ENCODE results near the gene TMEM107. TPM values are rescaled to one million over a fixed set of nuclear protein-coding genes. Genes with fewer than 3 reads are reported as not detected.

The TMEM107 gene
- total RNA-seq, 4 donors from 2014 or later, result 28.2 to 47.1 (median 38.2) TPM

DNA sequence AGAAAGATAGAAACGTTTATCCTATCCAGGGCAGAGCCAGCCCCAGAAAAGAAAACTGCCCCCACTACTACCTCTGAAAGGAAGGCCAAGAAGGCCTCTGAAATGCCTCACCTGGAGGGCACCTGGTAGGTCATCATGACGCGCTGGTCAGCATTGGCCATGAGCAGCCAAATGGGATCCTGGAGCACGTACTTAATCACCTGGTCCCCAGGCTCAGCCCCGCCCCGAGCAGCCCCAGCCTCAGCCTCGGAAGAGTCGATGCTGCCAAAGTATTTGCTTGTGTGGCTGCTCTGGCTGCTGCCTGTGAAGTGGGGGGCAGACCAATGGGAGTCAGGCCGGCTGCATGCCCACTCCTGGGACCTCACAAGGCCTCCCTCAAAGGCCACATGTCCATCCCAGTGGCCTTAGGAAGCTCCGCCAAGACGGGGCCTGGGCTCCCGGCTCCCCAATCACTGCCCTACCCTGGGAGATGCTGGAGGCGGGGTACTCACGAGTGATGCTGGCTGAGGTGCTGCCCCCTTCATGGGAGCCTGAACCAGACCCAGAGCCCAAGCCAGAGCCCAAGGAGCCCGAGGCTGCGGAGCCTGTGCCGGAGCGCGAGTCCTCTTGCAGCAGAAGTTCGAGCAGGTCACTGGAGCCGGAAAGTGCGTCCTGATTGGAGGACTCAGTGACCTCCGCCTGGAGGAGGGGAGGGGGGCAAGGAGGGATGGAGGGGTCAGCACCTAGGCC lies 33.9 kb downstream of the TMEM107 start:
- Histone ChIP-seq H3K36me3 (peaks cover 28 to 79% (median 66%) of the 10 kb centered on the region in 3 donors), H3K27ac (peak overlapping the region in 3 of 4 donors; percentile 45 to 100 (median 91))

DNA sequence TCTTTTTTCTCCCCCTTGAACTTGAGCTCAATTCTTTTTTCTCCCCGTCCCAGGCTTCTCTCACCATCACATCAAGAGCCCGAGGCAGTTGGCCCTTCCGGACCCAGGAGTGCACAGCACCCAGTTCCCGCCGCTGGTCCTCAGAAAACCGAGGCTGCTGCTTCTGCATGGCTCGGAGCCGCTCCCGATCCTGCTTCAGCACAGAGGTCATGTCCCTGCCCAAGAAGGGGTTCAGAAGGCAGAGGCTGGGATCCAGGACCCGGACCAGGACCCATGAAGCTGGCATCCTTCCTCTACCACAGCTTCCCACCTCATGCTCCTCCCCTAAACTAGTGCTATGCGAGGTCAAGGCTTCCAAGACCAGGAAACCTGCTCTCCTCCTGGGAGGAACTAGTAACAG lies 34.4 kb downstream of the TMEM107 start:
- TF ChIP-seq EP300 (IDR thresholded peaks at IDR 0.05) (no peak), POLR2A (IDR thresholded peaks at IDR 0.05) (no peak)
- TF ChIP-seq, protein P1, sequence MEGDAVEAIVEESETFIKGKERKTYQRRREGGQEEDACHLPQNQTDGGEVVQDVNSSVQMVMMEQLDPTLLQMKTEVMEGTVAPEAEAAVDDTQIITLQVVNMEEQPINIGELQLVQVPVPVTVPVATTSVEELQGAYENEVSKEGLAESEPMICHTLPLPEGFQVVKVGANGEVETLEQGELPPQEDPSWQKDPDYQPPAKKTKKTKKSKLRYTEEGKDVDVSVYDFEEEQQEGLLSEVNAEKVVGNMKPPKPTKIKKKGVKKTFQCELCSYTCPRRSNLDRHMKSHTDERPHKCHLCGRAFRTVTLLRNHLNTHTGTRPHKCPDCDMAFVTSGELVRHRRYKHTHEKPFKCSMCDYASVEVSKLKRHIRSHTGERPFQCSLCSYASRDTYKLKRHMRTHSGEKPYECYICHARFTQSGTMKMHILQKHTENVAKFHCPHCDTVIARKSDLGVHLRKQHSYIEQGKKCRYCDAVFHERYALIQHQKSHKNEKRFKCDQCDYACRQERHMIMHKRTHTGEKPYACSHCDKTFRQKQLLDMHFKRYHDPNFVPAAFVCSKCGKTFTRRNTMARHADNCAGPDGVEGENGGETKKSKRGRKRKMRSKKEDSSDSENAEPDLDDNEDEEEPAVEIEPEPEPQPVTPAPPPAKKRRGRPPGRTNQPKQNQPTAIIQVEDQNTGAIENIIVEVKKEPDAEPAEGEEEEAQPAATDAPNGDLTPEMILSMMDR (IDR thresholded peaks at IDR 0.05), result no peak
- Histone ChIP-seq H3K9me3 (no peaks in the 10 kb centered on the region), H3K36me3 (peaks cover 23 to 74% (median 60%) of the 10 kb centered on the region in 3 donors), H3K4me3 (no peak overlapping the region), H3K27me3 (no peaks in the 10 kb centered on the region), H3K27ac (peak overlapping the region in 2 of 4 donors; percentile 91 to 100), H3K4me1 (peaks cover 0 to 76% (median 11%) of the 10 kb centered on the region in 4 donors)
- 87 to 88% methylated on average over 11 of the region's 11 CpGs for WGBS, 2 donors
- DNase-seq (ENCODE audit: low spot score in 2 of 2), result no peak

More for the DNA sequence above, 33.9 kb downstream of the TMEM107 start:
- H3K27me3 ChIP-seq, result no peaks in the 10 kb centered on the region
- H3K4me1 ChIP-seq, result peaks cover 0 to 81% (median 11%) of the 10 kb centered on the region in 4 donors
- no peaks in the 10 kb centered on the region for H3K9me3 ChIP-seq
- H3K4me3 ChIP-seq, result no peak overlapping the region
- 83 to 88% methylated on average over 22 to 23 of the region's 23 CpGs for WGBS, 2 donors
- no peak for DNase-seq (ENCODE audit: low spot score in 2 of 2)
- peak in 1 of 2 donors; percentile 22 for TF ChIP-seq EP300 (IDR thresholded peaks at IDR 0.05)
- TF ChIP-seq, protein P1 (IDR thresholded peaks at IDR 0.05), result no peak

DNA sequence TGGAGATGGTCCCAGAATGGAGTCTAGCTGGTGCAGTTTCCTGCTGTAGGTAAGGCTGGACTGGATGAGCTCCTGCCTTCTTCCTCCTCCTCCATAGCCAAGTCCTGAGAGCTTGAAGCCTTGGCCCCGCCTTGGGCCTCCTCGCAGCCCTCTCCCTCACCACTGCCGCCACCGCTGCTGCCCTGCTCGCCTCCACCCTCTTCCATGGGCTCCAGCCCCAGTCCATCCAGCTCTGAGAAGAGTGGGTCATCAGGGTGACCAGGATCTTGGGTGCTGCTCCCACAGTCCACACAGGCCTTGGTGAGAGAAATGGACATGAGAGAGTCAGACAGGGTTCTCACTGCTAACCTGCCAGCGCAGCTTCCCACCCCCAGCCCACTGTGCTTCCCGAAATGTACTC lies 35.1 kb downstream of the TMEM107 start:
- Histone ChIP-seq H3K36me3 (peaks cover 16 to 67% (median 53%) of the 10 kb centered on the region in 3 donors), H3K4me1 (peaks cover 0 to 70% (median 9%) of the 10 kb centered on the region in 4 donors), H3K27me3 (no peaks in the 10 kb centered on the region), H3K9me3 (no peaks in the 10 kb centered on the region), H3K27ac (peak overlapping the region; percentile 85 to 100 (median 92)), H3K4me3 (no peak overlapping the region)
- WGBS, 2 donors, result 86 to 91% methylated on average over 7 of the region's 7 CpGs
- no peak for TF ChIP-seq EP300 (IDR thresholded peaks at IDR 0.05)
- no peak for TF ChIP-seq POLR2A (IDR thresholded peaks at IDR 0.05)
- TF ChIP-seq, protein P1 (IDR thresholded peaks at IDR 0.05), result no peak
- peak in 1 of 2 donors; percentile 26 for DNase-seq (ENCODE audit: low spot score in 2 of 2)

DNA sequence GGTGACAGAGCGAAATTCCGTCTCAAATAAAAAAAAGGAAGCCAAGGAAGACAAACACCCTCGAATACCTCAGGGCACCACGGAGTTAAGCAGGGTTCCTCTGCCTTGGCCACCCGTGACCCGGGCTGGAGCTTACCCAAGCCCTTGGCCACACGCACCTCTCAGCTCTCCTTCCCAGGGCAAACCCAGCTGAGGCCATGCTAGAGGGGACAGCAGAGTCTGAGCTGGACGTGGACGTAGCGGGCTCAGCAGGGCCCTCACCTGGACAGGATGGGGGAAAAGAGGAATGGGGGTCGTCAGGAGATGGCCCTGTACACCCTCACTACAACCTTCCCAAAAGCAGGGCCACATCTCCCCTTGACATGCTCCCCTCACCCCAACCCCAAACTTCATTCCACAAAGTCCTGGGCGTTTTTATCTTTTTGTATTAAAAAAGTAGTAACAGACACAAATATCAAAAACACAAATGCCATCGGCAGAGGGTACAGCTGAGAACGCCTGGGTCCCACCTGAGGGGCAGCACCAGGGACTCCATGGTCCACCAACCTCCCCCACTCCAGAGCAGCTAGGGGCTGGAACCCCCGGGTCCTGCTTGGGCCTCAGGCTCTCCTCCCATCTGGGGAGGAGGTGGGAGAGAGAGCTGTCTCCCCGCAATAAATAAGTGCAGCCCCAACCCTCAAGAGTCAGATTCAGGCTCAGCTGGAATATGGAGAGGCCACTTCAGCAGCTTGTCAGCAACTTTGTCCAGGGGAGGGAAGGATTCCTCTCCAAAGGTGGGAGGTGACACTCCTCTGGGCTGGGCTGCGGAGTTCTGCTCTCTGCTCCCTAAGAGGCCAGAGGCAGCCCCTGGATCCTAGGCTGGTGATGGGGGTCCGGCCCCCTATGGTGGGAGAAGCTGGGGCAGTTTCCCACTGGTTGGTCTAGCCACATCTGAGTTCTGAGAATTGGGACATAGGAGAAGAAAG lies 35.8 kb downstream of the TMEM107 start:
- H3K27me3 ChIP-seq, result no peaks in the 10 kb centered on the region
- peaks cover 13 to 60% (median 46%) of the 10 kb centered on the region in 3 donors for H3K36me3 ChIP-seq
- no peak overlapping the region for H3K4me3 ChIP-seq
- H3K4me1 ChIP-seq, result peaks cover 0 to 67% (median 9%) of the 10 kb centered on the region in 4 donors
- DNase-seq (ENCODE audit: low spot score in 2 of 2), result peak in 1 of 2 donors; percentile 19
- no peaks in the 10 kb centered on the region for H3K9me3 ChIP-seq
- TF ChIP-seq EP300 (IDR thresholded peaks at IDR 0.05) (no peak), POLR2A (IDR thresholded peaks at IDR 0.05) (no peak)
- TF ChIP-seq, protein P1 (IDR thresholded peaks at IDR 0.05), result no peak
- 73 to 75% methylated on average over 18 of the region's 18 CpGs for WGBS, 2 donors
- H3K27ac ChIP-seq, result peak overlapping the region; percentile 85 to 100 (median 92)
